Left lobe of liver (tissue), 2 donors: ENCODE results near the gene KLK13. TPM values are rescaled to one million over a fixed set of nuclear protein-coding genes. Genes with fewer than 3 reads are reported as not detected.

Experiments used
- ATAC-seq: fragments of 200-7000 bp; cut with Tn5 transposase; one replicate; pipeline ENCODE4 v1.9.1; 2020; ENCODE audit warnings: mild to moderate bottlenecking, moderate library complexity
- DNase-seq: peaks from one replicate; pipeline ENCODE4 v3.0.0-alpha.2; 2020; ENCODE audit warnings: low spot score
- total RNA-seq: library from RNA; stranded (reverse); gene quantifications from one replicate; pipeline ENCODE4 v1.2.1, GENCODE V29; 2021
- donor health status: DM: no; HTN: no; CAD: no; lungs with moderate emphysema.
- donor health status: DM: no; HTN: yes; CAD: no.

KLK13 gene
- total RNA-seq, 1 donor from 2014 or later, result not detected

DNA sequence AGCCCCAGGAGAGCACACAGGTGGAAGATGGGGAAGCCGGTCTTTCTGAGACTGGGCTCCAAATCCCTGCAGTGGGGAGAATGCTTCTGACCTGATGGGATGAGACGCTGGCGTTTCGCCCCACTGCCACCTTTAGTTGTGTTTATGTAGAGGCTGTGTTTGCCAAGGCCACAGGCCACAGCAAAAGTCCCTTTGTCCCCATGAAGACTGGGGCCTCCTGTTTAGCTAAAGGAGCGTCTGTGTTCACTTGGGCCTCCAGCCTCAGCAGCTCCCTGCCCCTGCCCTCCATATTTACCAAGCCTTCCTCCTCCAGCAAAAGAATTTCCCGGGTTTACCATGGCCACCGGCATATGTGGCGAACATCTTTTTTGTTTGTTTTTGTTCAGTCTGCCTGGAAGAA is 28.2 kb upstream of the KLK13 start:
- ATAC-seq (no peak), DNase-seq (no peak)

DNA sequence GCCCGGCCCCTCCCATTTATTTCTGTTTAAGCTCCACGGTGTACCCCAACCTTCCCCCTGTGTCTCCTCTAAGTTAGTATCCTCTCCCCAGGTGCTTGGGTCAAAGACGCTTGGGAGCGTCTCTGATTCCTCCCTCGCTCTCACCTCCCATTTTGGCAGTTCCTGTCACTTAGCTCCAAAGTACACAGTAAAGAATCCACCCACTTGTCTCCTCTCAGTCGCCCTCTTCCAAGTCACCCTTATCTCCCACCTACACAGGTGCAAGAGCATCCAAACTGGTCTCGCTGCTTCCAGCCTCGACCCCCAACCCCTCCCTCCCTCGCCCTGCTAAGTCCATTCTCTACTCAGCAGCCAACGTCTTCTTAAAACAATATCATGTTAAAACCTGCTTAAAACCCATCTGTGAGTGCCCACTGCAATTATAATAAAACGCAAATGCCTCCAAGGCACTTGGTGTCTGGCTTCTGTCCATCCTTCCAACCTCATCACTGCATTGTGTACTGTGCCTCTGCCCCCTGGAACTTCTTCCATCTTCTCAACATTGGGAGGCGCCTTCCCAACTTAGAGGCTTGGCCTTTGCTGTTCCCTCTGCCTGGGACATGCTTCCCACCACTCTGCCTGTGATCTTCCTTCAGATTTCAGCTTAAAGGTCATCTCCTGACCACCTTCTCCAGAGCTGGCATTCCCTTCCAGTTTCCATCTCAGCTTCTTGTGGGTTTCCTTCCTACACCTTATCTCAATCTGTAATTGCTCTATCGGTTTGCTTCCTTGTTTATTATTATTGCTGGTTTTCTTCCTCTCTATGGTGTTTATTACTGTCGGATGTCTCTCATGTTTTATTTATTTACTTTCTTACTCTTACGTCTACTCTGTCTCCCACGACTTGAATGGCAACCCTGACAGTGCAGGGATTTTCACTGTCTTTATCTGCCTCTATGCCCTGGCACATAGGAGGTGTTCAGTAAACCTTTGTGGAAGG is 27.3 kb upstream of the KLK13 start:
- ATAC-seq (no peak), DNase-seq (no peak)

DNA sequence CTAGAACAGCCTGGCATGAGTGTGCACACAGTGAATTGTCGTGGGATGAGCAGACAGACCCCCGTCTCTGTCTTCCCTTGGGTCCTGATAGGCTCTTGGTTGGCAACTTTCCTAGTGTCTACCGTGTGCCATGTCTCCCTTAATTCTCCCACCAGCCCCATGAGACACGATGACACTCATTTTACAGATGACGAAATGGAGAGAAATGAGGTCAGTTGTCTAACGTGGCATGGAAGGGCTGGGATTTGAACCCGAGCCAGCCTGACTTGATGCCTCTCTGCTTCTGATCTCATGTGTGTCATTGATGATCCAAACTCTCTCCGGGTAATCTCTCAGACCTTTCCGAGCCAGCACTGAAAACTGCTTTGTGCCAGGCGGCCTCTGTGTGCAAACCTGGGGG is 26.2 kb upstream of the KLK13 start:
- DNase-seq (no peak), ATAC-seq (no peak)

DNA sequence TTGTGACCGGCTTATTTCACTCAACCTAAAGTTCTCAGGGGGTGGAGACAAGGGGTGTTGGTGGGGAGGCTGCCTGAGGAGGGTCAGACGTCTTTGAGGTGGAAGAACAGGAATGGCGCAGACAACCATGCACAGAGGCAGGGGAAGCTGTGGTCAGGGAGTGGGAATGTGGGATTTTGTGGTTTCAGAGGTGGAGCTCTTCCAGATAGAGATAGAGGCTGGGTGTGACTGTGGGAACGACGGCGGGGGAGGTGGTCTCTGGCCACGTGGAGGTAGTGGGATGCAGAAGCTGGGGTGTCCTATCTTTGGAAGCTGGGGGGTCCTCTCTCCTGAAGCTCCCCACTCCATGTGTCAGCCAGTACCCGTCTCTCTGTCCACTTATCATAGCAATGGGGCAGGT is 25.6 kb upstream of the KLK13 start:
- ATAC-seq, result no peak
- no peak for DNase-seq

DNA sequence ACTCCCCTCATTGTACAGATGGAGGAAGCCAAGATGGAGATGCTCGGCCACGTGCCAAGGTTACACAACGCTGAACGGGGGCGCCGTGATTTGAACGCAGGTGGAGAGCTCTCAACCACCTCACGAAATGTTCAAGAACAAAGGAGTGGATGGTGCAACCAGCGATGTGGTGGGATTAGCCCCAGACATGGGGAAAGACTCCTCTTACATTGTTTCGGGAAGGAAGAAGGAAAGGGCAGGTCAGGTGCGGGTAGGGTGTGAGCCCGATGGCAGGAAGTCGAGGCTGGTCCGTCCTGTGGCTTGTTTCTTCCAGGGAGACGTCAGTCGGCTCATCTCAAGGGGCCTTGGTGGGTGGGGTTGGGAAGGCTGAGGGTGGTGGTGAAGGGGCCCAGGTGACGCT is 24.9 kb upstream of the KLK13 start:
- ATAC-seq (no peak), DNase-seq (no peak)

DNA sequence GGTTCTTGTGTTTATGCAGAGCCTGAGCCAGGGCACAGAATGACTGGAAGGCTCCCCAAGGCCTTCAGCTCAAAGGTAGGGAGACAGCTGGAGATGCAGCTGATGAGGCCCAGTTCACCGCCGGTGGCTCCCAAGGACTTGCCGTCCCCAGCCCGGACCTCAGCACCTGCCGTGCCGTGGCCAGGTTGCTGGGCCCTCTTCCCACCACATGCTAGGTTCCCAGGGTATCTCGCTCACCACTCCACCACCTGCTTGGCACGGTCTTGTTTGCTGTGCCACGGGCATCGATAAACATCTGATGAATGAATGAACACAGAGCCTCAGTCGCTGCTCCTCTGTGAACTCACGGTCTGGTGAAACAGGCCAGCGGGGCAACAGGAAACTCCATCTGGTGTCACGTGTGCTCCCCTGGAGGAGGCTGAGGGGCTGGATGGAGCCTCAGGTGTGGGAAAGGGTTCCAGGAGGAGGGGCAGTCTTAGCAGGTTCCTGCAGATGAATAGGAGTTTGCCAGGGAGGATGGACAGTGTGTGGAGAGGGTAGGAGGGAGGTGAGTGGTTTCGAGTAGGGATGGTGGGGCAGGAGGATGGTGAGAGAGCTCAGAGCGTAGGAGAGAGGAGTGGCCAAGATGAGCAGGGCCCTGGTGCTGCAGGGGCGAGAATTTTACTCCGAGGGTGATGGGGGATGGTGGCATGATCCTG is 21.4 kb upstream of the KLK13 start:
- DNase-seq (no peak), ATAC-seq (no peak)

DNA sequence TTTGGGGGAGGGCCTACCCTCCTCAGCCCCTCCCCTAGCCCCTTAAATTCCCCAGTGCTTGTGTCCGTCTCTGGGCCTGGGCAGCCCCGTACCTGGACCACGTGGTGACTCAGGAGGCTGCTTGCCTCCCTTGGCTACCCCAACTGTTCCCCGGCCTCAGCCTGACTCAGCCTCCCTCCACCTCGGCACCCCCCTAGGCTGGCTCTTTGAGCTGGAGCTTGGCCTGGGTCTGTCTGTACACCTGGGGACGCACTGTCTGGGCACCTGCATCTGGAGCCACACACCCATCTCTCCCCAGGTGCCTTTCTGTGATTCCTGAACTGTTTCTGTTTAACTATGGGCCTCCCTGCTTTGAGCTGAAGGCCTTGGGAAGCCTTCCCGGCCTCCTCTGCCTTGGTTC is 19.6 kb upstream of the KLK13 start:
- no peak for ATAC-seq
- DNase-seq, result no peak

DNA sequence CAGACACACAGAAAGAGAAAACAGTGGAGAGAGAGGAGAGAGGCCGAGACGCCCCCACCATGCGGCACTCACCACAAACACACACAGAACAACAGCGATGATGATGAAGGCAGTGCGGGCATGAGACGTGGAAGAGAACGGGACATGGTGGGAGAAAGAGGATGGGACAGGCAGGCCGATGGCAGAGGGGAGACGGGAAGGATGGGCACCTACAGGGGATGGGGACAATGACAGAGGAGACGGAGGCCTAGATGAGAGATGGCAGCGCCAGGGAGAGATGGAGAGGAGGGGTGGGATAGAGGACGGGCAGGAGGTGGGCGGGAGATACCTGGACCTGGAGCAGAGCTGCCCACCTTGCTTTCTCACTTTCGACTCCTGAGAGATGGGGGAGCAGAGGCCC is 18.9 kb upstream of the KLK13 start:
- DNase-seq, result no peak
- no peak for ATAC-seq

DNA sequence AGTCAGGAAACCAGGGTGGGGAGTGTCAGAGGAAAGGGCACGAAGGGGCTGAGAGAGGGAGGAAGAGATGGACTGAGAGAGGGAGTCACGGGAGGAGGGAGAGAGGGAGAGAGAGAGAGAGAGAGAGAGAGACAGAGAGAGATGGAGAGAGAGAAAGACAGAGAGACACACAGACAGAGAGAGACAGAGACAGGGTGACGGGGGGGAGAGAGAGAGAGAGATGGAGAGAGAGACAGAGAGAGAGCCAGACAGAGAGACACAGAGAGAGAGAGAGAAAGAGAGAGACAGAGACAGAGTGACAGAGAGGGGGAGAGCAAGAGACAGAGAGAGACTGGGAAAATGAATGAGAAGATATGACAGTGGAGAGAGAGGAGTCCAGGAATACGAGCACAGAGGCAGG is 18.3 kb upstream of the KLK13 start:
- DNase-seq, result no peak
- ATAC-seq, result no peak

DNA sequence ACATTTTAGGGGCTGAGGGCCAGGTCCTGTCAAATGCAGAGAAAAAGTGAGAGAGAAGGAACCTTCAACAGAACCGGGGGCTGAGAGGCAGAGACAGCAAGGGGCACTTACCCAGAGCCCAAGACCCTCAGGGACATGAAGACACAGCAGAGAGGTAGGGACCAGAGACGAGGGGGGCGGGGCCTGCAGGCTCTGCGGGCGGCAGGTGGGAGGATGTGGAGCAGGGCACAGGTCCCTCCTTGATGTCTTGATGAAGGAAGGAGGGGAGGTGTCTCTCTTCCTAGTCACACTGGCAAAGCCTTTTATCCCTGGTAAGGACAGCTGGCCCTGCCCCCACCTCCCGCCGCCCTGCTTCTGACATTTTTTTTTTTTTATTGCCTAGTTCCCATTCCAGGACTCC is 17.7 kb upstream of the KLK13 start, which contains the start of gene KLK14:
TSS of gene KLK14 (minus strand) at position 277 of the 400 bp plus-strand sequence. CDS start at position 4, 273 bp downstream.
- ATAC-seq (no peak), DNase-seq (no peak)

DNA sequence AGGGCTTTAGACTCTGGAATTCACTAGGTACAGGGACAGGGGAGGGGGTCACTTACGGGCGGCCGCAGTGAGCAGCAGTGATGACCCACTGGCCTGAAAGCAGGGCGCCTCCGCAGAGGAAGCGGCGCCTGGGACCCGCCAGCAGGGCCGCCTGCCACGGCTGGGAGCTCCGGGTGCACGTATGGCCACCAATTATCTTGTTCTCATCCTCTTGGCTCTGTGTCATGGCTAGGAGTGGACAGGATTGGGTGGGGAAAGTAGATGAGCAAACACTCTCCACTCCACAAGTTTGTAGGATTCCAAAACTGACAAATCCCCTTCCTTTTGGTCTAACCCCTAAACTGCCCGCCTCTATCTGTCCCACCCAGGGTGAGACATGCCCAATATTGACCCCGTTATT is 16.6 kb upstream of the KLK13 start:
- no peak for ATAC-seq

DNA sequence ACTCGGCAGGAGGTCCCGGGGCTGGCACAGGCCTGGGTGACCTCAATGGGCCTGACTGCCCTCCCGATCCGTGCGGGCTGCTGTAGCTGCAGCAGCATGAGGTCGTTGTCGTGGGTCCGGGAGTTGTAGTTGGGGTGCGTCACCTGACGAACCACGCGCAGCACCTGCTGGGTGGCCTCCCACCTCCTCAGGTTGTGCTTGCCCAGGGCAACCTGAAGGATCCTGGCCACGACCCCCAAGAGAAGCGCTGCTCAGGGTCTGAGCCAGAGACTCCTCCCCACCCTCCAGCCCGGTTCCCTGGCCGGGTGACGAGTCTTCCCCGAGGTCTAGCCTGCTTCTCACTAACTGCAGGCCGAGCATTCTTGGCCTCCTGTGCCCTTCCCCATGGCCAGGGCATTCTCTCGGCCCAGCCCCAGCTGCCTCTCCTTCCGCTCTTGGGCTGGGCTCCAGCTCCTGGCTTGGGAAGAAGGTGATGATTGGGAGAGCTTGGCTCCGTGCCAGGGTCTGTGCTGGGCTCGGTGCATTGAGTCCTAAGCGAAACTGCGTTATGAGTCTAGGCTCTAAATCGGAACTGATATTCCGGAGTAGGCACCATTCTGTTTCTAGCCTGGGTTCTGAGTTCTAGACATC is 14.7 kb upstream of the KLK13 start:
- no peak for ATAC-seq
- no peak for DNase-seq

More for the DNA sequence above, 16.6 kb upstream of the KLK13 start:
- DNase-seq, result no peak

DNA sequence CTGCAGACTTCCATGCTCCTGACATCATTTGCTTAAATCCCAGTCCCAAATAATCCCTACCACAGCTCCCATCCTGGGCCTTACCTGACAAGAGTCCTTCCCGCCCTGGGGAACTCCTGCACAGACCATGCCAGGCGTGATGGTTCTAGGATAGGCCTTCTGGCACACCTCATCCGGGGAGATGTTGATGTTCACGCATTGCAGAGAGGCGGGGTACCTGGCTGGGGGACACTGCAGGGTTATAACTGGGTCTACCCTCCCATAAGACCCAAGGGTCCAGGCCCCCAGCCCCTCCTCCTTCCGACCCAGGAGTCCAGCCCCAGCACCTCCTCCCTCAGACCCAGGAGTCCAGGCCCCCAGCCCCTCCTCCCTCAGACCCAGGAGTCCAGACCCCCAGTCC is 13.8 kb upstream of the KLK13 start:
- DNase-seq (no peak), ATAC-seq (no peak)

DNA sequence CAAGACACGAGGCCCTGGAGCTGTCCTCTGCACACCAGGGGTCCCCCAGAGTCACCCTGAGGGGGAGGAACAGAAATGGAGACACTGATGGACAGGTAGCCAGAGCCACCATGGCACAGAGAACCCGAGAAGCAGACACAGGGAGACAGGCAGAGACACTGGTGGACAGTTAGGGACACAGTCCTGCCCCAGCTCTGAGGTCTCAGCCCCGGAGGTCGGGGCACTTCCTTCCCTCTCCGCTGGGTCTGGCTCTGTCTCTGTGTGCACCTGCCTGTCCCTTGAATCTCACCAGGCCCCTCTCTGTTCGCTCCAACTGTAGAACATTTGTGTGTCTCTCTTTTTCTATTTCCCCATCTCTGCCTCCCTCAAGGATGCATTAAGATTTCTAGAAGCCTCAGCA is 13.2 kb upstream of the KLK13 start:
- no peak for DNase-seq
- ATAC-seq, result no peak

DNA sequence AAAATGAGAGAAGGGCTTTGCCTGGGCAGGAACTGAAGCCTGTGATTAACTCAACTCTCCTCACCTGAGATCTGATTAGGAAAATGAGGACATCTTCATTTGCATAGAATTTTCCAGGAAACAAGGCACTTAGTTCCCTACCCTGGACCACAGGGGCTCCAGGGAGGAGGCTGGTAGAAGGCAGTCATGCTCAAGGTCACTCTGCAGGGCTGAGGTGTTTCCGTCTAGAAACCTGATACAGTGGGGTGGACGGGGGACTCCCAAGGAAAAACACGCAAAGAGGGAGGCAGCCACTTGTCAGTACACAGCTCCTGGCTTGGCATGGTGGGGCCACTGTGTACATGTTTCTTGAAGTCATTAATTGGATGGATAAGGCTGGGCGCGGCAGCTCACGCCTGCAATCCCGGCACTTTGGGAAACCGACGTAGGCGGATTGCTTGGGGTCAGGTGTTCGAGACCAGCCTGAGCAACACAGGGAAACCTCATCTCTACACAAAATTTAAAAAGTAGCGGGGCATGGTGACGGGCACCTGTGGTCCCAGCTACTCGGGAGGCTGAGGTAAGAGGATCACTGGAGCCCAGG is 11.8 kb upstream of the KLK13 start:
- ATAC-seq, result no peak

DNA sequence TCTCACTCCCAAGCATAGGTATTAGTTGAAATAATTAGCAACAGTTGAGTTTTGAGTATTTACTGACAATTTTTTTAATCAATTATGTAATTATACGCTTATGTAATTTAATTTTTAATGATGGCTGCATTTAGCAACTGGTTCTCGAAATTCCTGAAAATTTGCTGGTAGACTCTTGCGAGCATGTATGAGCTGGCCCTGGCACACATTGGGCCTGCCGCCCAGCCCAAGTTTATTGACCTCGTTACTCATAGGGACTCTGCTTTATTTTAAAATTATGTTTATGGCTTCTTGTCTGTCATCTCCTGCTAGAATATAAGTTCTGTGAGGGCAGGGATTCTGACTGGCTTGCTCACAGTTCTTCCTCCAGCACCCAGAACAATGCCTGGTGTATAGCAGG is 11.1 kb upstream of the KLK13 start:
- no peak for ATAC-seq
- no peak for DNase-seq

More for the DNA sequence above, 11.8 kb upstream of the KLK13 start:
- no peak for DNase-seq

DNA sequence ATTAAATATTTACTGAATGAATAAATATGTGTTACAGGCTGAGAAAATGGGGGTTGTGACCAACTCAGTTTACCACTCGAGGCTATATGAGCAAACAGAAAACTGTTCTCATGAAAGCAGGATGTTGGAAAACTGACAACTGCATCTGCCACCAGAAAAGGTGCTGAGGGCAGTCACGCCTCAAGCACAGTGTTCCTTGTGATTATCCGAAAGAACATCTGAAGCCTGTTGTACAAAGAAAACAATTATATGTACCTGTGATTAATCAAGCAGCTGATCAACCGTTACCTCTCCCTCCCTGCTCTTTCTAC is 6.2 kb upstream of the KLK13 start:
- DNase-seq (no peak), ATAC-seq (no peak)

DNA sequence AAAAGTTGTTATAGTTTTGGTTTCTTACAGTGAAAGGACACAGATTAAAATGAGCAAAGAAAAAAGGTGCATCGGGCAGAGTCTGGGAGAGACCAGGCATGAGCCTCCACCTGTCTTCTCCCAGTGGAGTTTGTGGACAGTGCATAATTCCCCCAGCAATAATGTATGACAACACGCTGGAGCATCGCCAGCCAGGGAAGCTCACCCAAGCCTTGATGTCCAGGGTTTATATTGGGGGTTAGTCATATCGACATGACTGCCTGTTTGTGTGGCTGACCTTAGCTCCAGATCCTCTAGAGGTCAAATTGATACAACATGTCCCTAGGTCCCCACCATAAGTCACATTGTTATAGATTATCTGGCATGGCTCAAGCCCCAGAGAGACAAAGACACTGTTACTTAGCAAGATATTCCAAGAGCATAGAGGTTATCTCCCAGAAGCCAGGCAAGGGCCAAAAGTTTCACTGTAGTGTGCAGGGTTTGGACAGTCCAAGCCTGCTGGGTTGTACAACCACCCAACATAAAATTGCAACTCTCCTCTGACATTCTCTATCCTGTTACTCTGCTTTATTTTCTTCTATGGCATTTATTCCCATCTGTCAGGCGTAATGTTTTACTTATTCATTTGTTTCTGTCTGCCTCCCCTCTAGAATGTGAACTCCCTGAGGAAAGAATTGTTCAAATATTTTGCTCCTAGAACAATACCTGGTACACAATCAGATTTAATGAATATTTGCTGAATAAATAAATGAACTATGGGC is 5.6 kb upstream of the KLK13 start:
- ATAC-seq (no peak), DNase-seq (no peak)

DNA sequence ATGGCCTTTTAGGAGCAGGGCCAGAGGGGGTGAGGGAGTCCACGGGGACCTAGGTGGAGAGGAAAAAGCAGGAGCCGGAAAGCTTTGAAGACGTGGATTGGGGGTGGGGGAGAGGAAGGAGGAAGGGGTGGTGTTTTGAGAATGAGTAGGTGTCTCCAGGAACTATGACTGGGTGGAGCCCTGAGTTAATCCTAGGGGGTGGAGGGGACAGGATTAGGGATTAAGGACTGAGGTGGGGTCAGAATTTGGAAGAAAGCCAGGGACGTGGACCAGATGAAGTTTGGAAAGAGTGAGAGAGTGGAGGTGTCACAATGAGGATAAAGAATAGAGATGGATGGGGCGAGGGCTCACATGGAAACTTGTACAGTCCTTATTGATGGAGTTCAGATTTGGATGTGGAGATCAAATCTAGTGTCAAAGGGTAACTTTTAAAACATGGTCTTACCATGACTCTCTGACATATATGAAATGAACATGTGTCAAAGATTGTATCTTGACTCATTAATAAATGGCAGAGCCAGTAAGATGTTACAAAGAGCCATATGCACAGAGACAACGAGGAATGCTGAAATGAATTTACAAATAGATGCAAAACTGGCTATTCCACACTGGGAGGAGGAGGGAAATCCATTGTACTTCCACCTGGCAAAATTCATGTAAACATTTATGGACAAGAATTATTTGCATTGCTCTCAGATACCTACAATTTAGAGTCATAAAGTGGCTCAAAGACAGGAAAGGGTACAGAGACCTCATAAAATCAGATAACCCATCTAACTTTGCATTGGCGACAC is 1.7 kb upstream of the KLK13 start:
- no peak for DNase-seq
- no peak for ATAC-seq
